ENCODE results near the gene MAP2K3.

DNA sequence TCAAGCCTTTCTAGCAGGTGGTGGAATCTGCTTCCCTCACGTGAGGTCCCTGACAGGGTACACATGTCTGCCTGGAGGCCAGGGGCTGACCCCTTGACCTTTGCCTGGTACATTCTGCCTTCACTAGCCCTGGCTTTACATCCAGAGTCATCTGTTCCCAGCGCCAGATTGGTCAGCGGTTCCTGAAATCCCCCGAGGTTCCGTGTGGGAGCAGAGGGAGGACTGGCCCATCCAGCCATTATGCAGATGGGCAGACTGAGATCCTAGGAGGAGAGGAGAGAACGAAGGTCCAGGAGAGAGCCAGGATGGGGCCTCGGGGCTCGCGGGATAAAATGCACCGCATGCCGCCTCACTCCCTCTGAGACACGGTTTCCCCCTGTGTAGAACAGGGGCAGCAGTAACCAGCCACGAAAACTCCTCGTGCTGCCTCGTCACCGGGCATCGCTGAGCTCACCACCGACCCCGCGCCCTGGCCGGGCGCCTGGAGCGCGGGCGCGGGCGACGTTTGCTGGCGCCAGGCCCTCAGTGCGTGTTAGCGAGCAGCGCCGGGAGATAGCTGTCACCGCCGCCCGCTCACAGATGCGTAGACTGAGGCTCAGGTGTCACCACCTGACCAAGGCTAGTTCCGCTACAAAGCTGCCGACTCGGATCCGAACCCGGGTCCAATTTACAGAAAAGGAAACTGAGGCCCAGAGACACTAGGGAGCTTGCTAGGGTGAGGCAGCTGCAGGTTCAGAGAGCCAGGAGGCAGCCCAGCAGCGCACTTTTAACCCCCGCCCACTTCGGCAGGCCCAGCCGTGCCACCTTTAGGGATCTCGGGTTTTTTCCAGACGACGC is 811 bp upstream of the MAP2K3 start:
- TF ChIP-seq POLR2AphosphoS5 (IDR thresholded peaks at IDR 0.05) (no peak), EZH2 (IDR thresholded peaks at IDR 0.05; ENCODE audit: borderline replicate concordance, insufficient read depth, low read length, poor library complexity, severe bottlenecking) (no peak), EP300 (conservative IDR thresholded peaks at IDR 0.05; ENCODE audit: poor library complexity, severe bottlenecking) (no peak), MXI1 (conservative IDR thresholded peaks at IDR 0.05; ENCODE audit: poor library complexity, severe bottlenecking) (no peak), RAD21 (conservative IDR thresholded peaks at IDR 0.05) (no peak), TAF1 (IDR thresholded peaks at IDR 0.05; ENCODE audit: low read depth) (no peak), SMC3 (conservative IDR thresholded peaks at IDR 0.05; ENCODE audit: poor library complexity) (no peak)
- TF ChIP-seq, protein P1, sequence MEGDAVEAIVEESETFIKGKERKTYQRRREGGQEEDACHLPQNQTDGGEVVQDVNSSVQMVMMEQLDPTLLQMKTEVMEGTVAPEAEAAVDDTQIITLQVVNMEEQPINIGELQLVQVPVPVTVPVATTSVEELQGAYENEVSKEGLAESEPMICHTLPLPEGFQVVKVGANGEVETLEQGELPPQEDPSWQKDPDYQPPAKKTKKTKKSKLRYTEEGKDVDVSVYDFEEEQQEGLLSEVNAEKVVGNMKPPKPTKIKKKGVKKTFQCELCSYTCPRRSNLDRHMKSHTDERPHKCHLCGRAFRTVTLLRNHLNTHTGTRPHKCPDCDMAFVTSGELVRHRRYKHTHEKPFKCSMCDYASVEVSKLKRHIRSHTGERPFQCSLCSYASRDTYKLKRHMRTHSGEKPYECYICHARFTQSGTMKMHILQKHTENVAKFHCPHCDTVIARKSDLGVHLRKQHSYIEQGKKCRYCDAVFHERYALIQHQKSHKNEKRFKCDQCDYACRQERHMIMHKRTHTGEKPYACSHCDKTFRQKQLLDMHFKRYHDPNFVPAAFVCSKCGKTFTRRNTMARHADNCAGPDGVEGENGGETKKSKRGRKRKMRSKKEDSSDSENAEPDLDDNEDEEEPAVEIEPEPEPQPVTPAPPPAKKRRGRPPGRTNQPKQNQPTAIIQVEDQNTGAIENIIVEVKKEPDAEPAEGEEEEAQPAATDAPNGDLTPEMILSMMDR (IDR thresholded peaks at IDR 0.05; ENCODE audit: poor library complexity, severe bottlenecking), result no peak
- TF ChIP-seq, protein P2, sequence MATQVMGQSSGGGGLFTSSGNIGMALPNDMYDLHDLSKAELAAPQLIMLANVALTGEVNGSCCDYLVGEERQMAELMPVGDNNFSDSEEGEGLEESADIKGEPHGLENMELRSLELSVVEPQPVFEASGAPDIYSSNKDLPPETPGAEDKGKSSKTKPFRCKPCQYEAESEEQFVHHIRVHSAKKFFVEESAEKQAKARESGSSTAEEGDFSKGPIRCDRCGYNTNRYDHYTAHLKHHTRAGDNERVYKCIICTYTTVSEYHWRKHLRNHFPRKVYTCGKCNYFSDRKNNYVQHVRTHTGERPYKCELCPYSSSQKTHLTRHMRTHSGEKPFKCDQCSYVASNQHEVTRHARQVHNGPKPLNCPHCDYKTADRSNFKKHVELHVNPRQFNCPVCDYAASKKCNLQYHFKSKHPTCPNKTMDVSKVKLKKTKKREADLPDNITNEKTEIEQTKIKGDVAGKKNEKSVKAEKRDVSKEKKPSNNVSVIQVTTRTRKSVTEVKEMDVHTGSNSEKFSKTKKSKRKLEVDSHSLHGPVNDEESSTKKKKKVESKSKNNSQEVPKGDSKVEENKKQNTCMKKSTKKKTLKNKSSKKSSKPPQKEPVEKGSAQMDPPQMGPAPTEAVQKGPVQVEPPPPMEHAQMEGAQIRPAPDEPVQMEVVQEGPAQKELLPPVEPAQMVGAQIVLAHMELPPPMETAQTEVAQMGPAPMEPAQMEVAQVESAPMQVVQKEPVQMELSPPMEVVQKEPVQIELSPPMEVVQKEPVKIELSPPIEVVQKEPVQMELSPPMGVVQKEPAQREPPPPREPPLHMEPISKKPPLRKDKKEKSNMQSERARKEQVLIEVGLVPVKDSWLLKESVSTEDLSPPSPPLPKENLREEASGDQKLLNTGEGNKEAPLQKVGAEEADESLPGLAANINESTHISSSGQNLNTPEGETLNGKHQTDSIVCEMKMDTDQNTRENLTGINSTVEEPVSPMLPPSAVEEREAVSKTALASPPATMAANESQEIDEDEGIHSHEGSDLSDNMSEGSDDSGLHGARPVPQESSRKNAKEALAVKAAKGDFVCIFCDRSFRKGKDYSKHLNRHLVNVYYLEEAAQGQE (IDR thresholded peaks at IDR 0.05; ENCODE audit: borderline replicate concordance), result no peak

All from neural cell (in vitro differentiated cells).